Brain microvascular endothelial cell (primary cell): ENCODE results near the gene MSMO1.

Experiments
- DNase-seq: peaks from one replicate; pipeline ENCODE4 v3.0.0-alpha.2; 2020
- H3K27ac ChIP-seq: fragments of 250-450 bp; sonication (Bioruptor Pico); 2 replicates; pipeline ENCODE4 v1.5.1; 2020; ENCODE audit warnings: mild to moderate bottlenecking, moderate library complexity
- H3K27me3 ChIP-seq: fragments of 250-450 bp; sonication (Bioruptor Pico); replicated peaks from 2 replicates; pipeline ENCODE4 v1.5.1; 2020; ENCODE audit warnings: mild to moderate bottlenecking
- H3K36me3 ChIP-seq: fragments of 250-450 bp; sonication (Bioruptor Pico); replicated peaks from 2 replicates; pipeline ENCODE4 v1.5.1; 2020; ENCODE audit warnings: mild to moderate bottlenecking
- H3K4me3 ChIP-seq: 2 replicates; pipeline ENCODE4 v1.5.1; 2011; ENCODE audit warnings: low read depth, mild to moderate bottlenecking, control low read depth, low read length, moderate library complexity
- CTCF ChIP-seq: IDR thresholded peaks from 2 replicates; pipeline ENCODE4 v1.5.1; 2011; ENCODE audit warnings: low read depth, mild to moderate bottlenecking, moderate library complexity, low read length, control low read depth, inconsistent platforms; ENCODE audit errors: missing control alignments
- in situ Hi-C: cut with HindIII; loops from 2 replicates; pipeline ENCODE4 v1.10.0; 2017; ENCODE audit warnings: low sequenced_read_pairs, low pct_ligation_motif_present

MSMO1 gene

GRCh38 chr4:165383591-165384073 lies 56.2 kb downstream of the MSMO1 start:
- Histone ChIP-seq H3K27ac (no peak overlapping the region), H3K27me3 (no peaks in the 10 kb centered on the region), H3K36me3 (no peaks in the 10 kb centered on the region), H3K4me3 (no peak overlapping the region)
- DNase-seq = no peak
- in situ Hi-C loops = no loop called here
- no peak for TF ChIP-seq CTCF

- no peaks in the 10 kb centered on the region for H3K27me3 ChIP-seq
- DNase-seq = no peak
- no peak overlapping the region for H3K4me3 ChIP-seq
- in situ Hi-C loops = no loop called here
- no peak overlapping the region for H3K27ac ChIP-seq
- H3K36me3 ChIP-seq = no peaks in the 10 kb centered on the region
- TF ChIP-seq CTCF = no peak
Measured at GRCh38 chr4:165384186-165384585, 56.7 kb downstream of the MSMO1 start.

- Histone ChIP-seq H3K36me3 (no peaks in the 10 kb centered on the region), H3K27me3 (no peaks in the 10 kb centered on the region), H3K27ac (no peak overlapping the region), H3K4me3 (no peak overlapping the region)
- peak; percentile 25 for TF ChIP-seq CTCF
- in situ Hi-C loops = no loop called here
- DNase-seq = no peak
Measured at GRCh38 chr4:165384598-165384997, 57.1 kb downstream of the MSMO1 start.

- TF ChIP-seq CTCF = no peak
- no peaks in the 10 kb centered on the region for H3K27me3 ChIP-seq
- in situ Hi-C loops = no loop called here
- H3K4me3 ChIP-seq = no peak overlapping the region
- DNase-seq = no peak
- H3K27ac ChIP-seq = no peak overlapping the region
- H3K36me3 ChIP-seq = no peaks in the 10 kb centered on the region
Measured at GRCh38 chr4:165385126-165385525, 57.7 kb downstream of the MSMO1 start.

- no peak for DNase-seq
- no peak for TF ChIP-seq CTCF
- Histone ChIP-seq H3K27me3 (no peaks in the 10 kb centered on the region), H3K36me3 (no peaks in the 10 kb centered on the region), H3K27ac (no peak overlapping the region), H3K4me3 (no peak overlapping the region)
- in situ Hi-C loops = no loop called here
Measured at GRCh38 chr4:165386328-165386727, 58.9 kb downstream of the MSMO1 start.

- Histone ChIP-seq H3K27ac (no peak overlapping the region), H3K36me3 (no peaks in the 10 kb centered on the region), H3K4me3 (no peak overlapping the region), H3K27me3 (no peaks in the 10 kb centered on the region)
- in situ Hi-C loops = no loop called here
- no peak for TF ChIP-seq CTCF
- no peak for DNase-seq
Measured at GRCh38 chr4:165388756-165389155, 61.3 kb downstream of the MSMO1 start.
